Right lobe of liver (tissue), 4 donors: ENCODE results near the gene WDR48.

Experiments
- POLR2A ChIP-seq: fragments of 450-650 bp; IDR thresholded peaks from one replicate; pipeline ENCODE4 v1.6.1; 2017; ENCODE audit warnings: antibody characterized with exemption, mild to moderate bottlenecking
- TF ChIP-seq, protein P1 (sequence below), 4 donors: fragments of 200-600 bp in 3 of 4; fragments of 450-650 bp in 1 of 4; IDR thresholded peaks; one replicate each; pipeline versions ENCODE4 v1.5.1 to v1.8.0; 2016 to 2022; ENCODE audit warnings: antibody characterized with exemption in 4 of 4, mild to moderate bottlenecking in 2 of 4
- donor health status: DM: no; HTN: no; CAD: no.
- donor health status: DM: no; HTN: no; CAD: no.
- donor health status: DM: no; HTN: yes; CAD: no.

DNA sequence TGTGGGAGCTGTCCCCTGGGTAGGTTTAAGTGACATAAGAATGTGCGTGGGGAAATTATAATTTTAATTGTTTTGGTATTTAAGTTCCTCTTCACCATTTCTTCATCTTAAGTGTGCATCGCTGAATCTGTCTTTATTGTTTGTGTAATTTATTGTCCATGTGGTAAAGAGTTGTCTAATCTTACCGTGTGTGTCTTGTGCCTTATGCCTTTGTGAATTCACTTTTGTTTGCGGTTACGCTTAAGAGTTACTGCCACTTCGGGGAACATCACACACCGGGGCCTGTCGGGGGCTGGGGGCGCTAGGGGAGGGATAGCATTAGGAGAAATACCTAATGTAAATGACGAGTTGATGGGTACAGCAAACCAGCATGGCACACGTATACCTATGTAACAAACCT is 767 bp downstream of the WDR48 start:
- TF ChIP-seq, protein P1, sequence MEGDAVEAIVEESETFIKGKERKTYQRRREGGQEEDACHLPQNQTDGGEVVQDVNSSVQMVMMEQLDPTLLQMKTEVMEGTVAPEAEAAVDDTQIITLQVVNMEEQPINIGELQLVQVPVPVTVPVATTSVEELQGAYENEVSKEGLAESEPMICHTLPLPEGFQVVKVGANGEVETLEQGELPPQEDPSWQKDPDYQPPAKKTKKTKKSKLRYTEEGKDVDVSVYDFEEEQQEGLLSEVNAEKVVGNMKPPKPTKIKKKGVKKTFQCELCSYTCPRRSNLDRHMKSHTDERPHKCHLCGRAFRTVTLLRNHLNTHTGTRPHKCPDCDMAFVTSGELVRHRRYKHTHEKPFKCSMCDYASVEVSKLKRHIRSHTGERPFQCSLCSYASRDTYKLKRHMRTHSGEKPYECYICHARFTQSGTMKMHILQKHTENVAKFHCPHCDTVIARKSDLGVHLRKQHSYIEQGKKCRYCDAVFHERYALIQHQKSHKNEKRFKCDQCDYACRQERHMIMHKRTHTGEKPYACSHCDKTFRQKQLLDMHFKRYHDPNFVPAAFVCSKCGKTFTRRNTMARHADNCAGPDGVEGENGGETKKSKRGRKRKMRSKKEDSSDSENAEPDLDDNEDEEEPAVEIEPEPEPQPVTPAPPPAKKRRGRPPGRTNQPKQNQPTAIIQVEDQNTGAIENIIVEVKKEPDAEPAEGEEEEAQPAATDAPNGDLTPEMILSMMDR (IDR thresholded peaks at IDR 0.05): no peak
- no peak for TF ChIP-seq POLR2A
